ENCODE results near the gene GSS.

Gene GSS

DNA sequence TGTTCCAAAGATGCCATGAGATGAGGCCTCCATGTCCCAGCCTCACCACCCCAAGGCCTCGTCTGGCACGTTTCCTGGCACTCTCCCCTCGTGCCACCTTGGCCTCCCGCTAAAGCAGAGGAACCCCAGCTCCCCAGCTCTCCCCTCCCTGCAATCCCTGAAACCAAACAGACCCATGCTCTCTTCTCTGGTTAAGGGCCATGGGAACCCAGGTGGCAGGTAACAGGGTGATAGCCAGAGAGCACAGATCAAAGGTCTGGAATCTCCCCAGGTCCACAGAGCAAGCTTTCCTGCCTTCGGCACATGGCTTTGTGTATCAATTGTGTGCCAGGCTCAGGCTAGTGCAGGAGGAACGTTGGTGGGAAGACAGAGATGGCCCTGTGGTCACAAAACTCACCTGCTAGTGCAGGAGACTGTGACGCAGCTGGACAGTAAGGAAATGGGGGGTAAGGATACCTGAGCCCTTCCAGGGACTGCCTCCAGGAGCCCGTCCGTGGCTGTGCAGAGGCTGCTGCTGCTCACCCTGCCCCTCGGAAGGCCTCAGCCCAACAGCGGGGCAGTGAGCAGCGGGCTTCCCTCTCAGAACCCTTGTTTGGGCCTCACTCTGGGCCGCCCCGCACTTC lies 39.0 kb upstream of the GSS start:
- FAIRE-seq (no peak), DNase-seq (ENCODE audit: insufficient read length, low spot score) (no peak)

DNA sequence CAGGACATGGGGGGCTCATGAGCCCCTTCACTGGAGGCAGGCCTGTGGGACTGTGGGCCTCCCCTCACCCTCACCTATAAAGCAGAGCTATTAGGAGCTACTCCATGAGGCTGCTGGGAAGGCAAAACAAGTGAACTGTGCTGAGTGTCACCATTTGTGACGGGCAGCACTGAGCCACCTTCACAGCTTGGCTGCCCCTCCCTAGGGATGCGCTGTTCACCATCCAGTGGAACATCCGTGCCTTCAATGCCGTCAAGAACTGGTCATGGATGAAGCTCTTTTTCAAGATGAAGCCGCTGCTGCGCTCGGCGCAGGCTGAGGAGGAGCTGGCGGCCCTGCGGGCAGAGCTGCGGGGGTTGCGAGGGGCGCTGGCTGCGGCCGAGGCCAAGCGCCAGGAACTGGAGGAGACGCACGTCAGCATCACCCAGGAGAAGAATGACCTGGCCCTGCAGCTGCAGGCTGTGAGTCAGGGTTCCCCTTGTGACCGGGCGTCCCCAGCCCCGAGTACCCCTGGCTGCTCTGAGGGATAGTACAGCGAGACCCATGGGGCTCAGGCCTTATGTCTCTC lies 38.4 kb upstream of the GSS start:
- DNase-seq (ENCODE audit: insufficient read length, low spot score) (no peak), FAIRE-seq (no peak)

DNA sequence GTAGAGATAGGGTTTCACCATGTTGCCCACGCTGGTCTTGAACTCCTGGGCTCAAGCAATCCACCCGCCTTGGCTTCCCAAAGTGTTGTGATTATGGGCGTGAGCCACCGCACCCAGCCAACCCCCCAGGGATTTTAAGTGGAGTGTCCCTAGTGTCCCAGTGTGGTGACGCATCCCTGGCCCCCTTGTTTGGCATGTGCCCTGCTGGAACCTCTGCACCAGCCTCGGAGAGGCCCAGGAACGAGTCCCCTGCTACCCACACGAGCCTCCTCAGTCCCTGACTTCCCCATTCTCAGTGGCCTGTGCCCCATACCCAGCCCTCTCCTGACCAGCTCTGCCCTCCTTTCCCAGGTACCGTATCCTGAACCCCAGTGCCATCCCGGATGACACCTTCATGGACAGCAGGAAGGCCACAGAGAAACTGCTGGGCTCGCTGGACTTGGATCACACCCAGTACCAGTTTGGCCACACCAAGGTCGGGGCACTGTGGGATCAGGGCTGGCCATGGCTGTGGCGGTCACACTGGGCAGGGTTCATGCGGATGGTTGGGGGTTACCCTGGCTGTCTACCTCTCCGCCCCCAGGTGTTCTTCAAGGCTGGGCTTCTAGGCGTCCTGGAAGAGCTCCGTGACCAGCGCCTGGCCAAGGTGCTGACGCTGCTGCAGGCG lies 37.3 kb upstream of the GSS start:
- FAIRE-seq = no peak
- DNase-seq (ENCODE audit: insufficient read length, low spot score) = no peak

DNA sequence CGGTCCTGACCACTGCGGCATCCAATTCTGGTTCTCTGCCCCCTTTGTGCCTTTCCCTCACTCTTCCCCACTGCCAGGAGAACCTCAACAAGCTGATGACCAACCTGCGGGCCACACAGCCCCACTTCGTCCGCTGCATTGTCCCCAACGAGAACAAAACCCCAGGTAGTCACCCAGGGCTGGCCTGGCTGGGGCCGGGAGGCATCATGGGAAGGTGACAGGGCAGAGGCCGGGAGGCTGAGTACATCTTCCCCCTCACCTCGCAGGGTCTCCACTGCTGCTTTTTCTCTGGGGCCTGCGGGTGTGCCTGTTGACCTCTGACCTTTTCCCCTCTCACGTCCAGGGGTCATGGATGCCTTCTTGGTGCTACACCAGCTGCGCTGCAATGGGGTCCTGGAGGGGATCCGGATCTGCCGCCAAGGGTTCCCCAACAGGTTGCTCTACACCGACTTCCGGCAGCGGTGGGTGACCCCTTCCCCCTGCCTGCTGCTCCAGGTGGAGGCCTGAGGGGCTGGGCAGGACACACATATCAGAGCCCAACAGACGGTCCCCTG lies 35.1 kb upstream of the GSS start:
- FAIRE-seq (no peak), DNase-seq (ENCODE audit: insufficient read length, low spot score) (no peak)

DNA sequence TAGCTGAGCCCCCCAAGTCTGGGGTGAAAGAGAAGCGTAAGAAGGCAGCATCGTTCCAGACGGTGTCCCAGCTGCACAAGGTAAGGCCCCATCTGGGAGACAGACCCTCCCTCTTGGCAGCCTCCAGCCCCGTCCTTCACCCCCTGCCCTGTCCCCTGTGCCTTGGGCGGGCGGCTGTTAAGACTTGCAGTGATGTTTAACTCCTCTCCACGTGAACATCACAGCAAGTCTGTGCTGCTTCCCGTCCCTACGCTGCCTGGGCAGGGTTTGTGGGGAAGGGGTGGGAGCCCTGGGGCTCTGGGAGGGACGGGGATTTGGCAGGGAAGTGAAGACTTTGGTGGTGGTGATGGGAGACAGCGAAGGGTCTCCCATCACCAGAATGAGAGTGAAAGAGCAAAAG lies 34.6 kb upstream of the GSS start:
- FAIRE-seq (no peak), DNase-seq (ENCODE audit: insufficient read length, low spot score) (no peak)

DNA sequence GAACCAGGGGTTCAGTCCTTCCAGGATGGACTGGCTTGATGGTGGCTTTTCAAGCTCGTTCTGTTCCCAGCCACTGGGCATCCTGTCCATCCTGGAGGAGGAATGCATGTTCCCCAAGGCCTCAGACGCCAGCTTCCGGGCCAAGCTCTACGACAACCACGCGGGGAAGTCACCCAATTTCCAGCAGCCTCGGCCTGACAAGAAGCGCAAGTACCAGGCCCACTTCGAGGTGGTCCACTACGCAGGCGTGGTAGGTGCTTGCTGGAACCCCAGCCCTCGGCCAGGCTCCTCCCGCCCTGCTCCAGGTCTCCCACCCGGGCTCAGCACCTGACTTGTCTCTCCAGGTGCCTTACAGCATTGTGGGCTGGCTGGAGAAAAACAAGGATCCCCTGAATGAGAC lies 34.1 kb upstream of the GSS start:
- FAIRE-seq (no peak), DNase-seq (ENCODE audit: insufficient read length, low spot score) (no peak)

DNA sequence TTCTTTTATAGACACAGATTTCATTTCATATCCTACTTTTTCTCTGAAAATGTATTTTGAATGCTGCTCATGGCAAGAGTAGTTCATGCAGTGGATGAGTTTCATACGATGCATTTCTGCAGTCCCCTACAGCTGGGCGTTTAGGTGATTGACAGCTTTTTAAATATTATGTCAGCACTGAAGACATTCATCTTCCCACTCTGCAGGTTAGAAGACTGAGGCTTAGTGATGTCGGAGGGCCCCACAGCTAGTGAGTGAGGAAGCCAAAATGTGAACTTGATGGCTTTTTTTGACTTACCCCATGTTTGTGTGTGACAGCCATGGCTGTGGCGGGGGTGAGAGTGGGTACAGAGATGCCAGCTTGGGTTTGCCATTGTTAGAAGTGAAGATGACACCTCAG lies 33.5 kb upstream of the GSS start:
- FAIRE-seq = no peak
- DNase-seq (ENCODE audit: insufficient read length, low spot score) = no peak

DNA sequence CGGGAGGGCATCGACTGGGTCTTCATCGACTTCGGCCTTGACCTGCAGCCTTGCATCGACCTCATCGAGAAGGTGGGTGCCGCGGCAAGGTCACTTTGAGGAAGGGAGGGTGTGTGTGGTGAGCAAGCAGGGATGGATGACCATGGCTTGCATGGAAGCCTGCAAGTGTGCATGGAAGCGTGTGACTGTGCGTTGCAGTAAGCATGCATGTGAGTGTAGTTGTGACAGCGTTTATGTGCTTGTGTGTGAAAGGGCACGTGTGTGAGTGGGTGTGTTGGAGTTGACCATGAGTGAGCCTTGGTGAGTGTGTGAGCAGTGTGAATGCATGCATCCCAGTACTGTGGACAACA lies 32.6 kb upstream of the GSS start:
- FAIRE-seq (peak; percentile 74), DNase-seq (ENCODE audit: insufficient read length, low spot score) (no peak)

DNA sequence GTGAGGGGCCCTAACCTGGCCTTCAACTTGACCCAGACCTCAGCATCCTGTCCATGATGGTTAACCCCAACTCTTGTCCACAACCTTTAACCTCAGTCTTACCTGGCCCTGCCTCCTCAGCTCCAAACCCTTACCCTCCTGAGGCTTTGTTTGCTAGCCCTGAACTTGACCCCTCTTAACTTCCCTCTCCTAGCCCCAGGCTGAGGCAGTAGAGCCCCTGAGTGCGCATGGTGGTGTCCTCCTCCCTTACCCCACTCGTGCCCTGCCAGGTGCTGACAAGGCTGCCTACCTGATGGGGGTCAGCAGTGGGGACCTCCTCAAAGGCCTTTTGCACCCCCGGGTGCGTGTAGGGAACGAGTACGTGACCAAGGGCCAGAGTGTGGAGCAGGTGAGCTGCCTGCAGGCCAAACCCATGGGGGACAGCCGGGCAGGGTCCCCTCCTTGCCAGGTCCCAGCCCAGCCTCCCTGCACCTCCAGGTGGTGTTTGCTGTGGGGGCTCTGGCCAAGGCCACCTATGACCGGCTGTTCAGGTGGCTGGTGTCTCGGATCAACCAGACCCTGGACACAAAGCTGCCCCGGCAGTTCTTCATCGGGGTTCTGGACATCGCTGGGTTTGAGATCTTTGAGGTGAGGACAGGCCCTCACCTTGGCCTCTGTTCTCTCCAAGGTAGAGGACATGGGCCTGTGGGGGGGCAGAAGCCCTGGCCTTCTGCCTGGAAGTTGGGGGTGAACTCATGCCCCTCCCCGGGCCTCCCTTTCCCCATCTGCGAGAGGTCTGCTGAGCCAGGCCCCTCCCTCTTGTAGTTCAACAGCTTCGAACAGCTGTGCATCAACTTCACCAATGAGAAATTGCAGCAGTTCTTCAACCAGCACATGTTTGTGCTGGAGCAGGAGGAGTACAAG lies 31.9 kb upstream of the GSS start:
- FAIRE-seq = no peak

DNA sequence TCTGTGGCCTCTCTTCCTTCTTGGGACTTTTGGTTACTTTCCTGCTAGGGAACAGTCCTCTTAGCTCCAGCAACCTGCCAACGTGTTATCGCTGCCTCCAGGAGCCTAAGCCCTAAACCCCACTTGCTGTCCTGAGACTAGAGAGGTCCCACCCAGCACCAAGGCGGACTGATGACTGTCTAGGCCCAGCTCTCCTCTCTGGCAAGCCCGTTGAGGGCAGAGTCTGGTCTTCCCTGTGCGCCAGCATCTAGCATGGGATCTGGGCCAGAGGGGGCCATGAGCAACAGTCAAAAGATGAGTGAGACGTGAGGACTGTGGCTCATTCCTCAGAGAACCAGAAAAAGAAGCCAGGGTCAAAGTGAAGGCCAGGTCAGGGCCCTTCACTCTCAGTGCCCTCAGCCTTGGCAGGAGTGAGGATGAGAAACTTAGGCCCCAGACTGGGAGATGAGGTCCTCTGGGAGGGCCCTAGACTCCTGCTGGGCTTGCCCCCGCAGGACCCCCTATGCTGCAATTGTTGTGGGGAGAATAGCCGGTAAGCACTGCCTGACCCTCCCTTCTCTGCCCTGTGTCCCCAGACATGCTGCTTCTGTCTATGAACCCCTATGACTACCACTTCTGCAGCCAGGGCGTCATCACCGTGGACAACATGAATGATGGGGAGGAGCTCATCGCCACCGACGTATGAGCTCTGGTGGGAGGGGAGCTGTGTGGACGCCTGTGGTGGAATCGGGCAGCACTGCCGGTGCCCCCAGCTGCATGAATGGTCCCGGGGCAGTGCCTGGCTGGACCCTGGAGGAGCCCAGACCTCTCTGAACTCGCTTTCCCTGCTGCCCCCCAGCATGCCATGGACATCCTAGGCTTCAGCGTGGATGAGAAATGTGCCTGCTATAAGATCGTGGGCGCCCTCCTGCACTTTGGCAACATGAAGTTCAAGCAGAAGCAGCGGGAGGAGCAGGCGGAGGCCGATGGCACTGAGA lies 31.0 kb upstream of the GSS start:
- FAIRE-seq (no peak), DNase-seq (ENCODE audit: insufficient read length, low spot score) (no peak)

More for the DNA sequence above, 31.9 kb upstream of the GSS start:
- DNase-seq (ENCODE audit: insufficient read length, low spot score) = no peak

DNA sequence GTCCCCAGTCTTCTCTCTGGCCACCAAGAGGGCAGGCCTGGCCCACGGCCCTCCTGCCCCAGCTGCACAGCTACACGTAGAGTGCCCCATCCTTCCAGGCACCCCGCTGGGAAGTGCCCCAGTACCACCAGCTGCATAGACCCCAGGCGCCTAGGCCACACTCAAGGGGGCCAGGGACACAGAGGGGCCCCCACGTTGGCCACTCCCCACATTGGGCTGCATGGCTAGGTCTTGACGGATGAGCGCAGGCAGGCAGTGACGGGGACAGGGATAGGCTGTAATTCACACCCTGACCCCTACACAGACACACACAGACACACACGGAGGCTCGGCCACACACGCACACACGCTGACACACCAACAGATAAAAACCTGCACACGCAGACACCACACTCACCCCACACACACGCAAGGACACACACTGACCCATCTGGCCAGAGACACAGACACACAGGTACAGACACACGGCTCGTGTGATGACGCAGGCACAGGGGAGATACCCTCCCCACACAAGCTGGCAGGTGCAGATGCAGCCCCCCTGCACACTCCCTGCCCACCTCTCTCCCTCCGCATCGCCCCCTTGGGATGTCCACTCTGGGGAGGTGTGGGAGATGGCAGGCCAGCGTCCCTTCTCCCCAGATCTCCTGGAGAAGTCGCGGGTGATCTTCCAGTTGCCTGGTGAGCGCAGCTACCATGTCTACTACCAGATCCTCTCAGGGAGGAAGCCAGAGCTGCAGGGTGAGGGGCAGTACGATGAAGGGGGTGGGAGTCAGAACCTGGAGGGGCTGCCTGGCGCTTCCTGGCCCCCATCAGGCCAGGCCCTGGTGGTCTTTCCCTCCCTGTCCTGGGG lies 30.1 kb upstream of the GSS start:
- FAIRE-seq = peak; percentile 16

DNA sequence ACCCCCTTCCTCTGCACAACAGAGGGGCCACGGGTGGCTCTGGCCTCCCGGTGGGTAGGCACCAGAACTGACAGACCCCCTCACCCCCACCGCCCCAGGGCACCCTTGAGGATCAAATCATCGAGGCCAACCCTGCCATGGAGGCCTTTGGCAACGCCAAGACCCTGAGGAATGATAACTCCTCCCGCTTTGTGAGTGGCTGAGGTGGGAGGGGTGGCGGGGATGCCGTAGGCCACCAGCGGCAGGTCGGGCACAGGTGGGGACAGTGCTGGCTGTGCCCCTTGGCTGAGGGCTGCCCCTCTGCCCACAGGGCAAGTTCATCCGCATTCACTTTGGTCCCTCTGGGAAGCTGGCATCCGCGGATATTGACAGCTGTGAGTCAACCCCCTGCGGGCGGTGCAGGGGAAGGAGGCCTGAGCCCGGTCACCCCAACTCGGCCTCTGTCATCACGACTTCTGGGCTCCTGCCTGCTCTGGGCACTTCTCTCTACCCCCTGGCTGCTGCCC lies 29.2 kb upstream of the GSS start:
- FAIRE-seq (no peak), DNase-seq (ENCODE audit: insufficient read length, low spot score) (no peak)

More for the DNA sequence above, 30.1 kb upstream of the GSS start:
- no peak for DNase-seq (ENCODE audit: insufficient read length, low spot score)

DNA sequence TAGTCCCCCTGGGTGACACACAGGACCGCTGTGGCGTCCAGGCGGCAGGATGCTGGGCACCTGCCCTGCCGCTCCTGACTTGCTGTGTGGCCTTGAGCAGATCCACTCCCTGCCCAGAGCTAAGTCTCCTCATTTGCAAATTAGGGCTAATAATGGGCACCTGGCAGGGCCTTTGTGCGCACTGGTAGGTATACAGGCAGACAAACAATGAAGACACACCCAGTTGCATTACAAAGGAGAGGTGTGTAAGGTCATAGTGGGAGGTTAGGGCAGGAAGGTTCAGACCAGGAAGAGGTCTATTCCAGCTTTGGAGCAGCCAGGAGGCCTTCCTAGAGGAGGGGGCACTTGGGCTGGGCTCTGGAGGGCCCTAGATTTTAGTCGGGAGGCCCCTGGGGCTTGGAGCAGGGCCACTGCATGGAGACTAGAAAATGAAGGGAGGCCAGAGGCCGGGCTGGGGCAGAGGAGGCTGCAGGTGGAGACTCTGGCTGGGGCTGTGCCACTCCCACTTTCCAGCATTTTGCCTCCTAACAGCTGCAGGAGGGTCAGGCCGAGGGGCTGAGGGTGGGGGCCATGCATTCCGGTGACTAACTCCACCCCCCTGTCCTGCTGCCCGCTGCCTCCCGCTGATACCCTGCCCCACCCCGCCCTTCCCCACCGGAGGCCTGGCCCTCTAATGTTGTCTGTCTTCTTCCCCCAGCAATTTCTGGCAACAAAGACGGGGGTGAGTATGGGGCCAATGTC lies 28.6 kb upstream of the GSS start:
- FAIRE-seq = no peak
- DNase-seq (ENCODE audit: insufficient read length, low spot score) = no peak

DNA sequence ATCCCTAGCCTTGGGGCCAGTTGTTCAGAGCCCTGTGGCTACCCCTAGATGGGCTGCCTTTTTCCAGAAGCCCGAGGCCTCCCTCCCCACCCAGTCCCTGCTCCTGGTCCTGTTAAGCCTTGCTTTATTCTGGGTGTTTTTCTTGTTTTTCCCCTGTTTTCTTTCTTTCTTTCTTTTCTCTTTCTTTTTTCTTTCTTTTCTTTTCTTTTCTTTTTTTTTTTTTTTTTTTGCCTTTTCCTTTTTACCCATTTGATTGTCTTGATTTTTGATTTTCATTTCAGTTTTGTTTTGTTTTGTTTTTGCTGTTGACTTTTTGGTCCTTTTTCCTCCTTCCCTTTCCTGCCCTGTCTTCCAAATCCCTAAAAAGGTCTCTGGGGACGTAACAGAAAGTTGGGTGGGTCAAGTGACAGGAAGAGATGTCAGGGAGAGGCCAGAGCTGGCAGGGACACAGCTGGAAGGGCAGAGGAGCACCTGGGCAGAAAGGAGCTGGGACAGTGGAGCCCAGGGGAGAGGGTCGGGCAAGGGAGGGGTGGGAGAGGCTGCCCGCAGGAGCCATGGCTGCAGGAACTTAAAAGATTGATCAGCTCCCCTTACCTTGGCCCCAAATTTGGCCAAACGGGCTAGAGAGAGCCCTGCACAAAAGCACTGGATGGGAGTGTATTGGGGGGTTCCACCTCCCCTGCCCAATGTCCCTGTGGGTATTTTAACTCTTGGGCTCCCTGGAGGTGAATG lies 27.6 kb upstream of the GSS start:
- FAIRE-seq (no peak), DNase-seq (ENCODE audit: insufficient read length, low spot score) (no peak)

DNA sequence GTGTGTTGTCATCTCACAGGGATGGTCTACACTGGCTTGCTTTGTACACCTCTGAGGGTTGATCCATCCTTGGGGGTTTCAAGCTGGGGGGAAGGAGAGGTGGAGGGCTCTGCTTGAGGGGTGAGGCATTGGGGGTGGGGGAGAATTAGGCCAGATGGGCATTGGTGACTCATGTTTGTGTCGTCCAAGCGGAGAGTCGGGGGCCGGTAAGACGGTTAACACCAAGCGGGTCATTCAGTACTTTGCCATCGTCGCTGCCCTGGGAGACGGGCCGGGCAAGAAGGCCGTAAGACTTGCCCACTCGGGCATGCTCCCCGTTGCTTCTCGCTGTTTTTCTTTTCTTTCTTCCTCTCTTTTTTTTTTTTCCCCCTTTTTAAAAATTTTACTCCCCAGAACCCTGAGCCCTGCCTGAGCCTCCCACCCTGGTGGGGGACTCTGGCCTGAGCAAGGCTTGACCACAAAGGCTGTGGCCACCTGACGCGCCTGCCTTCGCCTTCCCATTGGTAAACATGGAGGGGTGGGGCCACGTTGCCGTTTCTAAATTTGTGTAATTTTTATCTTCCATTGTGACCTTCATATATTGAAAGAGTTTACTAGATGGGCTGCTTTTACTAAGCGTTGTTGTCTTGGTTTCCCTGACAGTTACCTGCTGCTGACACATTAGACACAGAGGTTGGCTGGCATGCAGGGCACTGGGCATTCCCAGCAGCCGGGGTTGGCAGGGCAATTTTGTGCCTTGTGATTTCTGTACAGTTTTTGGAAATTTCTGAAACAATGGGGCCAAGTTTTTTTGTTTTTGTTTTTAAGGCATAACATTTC lies 26.9 kb upstream of the GSS start:
- no peak for FAIRE-seq

DNA sequence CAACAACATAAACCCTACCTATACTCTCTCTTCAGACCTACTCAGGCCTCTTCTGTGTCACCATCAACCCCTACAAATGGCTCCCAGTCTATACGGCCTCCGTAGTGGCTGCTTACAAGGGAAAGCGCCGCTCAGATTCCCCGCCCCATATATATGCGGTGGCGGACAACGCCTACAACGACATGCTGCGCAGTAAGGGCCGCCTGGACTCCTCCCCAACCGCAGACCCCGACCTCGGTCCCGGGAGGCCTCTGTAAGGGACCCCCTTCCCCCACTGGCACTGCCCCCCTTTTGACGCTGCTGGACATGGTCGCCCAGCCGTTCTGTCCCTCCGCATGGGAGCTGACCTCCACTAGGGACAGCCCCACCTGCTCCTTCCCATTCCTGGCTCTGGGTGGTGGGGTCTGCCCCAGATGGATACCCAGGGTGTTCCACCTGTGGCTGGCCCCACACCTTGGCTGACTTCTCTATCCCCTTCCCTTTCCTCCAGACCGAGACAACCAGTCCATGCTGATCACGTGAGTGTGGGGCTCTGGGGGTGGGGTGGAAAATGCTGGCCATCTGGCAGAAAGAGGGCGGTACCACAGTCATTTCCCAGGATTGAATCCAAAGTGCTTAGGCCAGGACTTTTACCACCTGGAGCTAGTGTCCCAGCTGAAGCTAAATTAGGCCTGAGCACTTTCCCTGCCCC lies 25.1 kb upstream of the GSS start:
- FAIRE-seq (no peak), DNase-seq (ENCODE audit: insufficient read length, low spot score) (no peak)

More for the DNA sequence above, 26.9 kb upstream of the GSS start:
- no peak for DNase-seq (ENCODE audit: insufficient read length, low spot score)
